Thyroid gland (tissue), 4 donors: ENCODE data around the gene TCEANC.

ENCODE experiments used
- CTCF ChIP-seq, 6 experiments: fragments of 200-600 bp in 3 of 6; fragments of 450-650 bp in 3 of 6; sonication (generic) in 3 of 6; IDR thresholded peaks; one replicate each; pipeline ENCODE4 v1.5.1; 2016 to 2019; ENCODE audit warnings: antibody characterized with exemption in 6 of 6, mild to moderate bottlenecking in 2 of 6, inconsistent platforms in 1 of 6, moderate library complexity in 1 of 6
- POLR2A ChIP-seq, 2 donors: fragments of 450-650 bp; IDR thresholded peaks; one replicate each; pipeline ENCODE4 v1.6.1; 2017; ENCODE audit warnings: antibody characterized with exemption in 2 of 2, mild to moderate bottlenecking in 2 of 2, moderate library complexity in 1 of 2

GRCh38 chrX:13662355-13662791 lies 9.4 kb downstream of the TCEANC start:
- TF ChIP-seq CTCF (IDR thresholded peaks at IDR 0.05) (no peak), POLR2A (IDR thresholded peaks at IDR 0.05) (no peak)
